LoVo (cell line): ENCODE measurements around the gene LAMA2.

ENCODE experiments used
- DNase-seq: peaks from one replicate; pipeline ENCODE4 v3.0.0-alpha.2; 2016; ENCODE audit warnings: low spot score

The LAMA2 gene

DNA sequence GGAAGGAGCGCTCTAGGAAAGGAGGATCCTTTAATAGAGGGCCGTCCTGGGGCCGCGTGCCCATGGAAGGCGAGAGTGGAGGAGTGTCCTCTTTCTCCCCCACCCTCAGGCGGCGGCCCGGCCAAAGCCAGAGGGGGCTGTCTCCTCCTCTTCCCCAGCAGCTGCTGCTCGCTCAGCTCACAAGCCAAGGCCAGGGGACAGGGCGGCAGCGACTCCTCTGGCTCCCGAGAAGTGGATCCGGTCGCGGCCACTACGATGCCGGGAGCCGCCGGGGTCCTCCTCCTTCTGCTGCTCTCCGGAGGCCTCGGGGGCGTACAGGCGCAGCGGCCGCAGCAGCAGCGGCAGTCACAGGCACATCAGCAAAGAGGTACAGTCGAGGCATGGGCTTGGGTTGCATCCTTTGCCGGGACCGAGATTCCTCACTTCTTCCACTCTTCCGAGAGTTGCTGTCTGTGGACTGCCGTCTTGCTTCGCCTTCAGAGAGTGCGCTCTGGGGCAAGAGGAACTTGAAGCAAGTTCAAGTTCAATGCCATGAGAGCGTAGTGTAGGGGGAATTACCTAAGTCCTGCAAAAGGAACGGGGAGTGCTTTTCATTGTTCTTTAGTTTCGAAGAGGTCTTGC is at the start of gene LAMA2:
LAMA2 (plus strand) TSS at position 148 of the 621 bp plus-strand sequence; CDS start at position 256, 108 bp downstream.
- peak; percentile 48 for DNase-seq

- DNase-seq, result no peak
Measured at GRCh38 chr6:128836761-128837160, 46.2 kb upstream of the LAMA2 start.

GRCh38 chr6:128841518-128841917 is 41.4 kb upstream of the LAMA2 start:
- peak; percentile 12 for DNase-seq

- DNase-seq, result no peak
Measured at GRCh38 chr6:128844598-128844997, 38.3 kb upstream of the LAMA2 start.

- no peak for DNase-seq
Measured at GRCh38 chr6:128847431-128848210, 35.3 kb upstream of the LAMA2 start.

DNA sequence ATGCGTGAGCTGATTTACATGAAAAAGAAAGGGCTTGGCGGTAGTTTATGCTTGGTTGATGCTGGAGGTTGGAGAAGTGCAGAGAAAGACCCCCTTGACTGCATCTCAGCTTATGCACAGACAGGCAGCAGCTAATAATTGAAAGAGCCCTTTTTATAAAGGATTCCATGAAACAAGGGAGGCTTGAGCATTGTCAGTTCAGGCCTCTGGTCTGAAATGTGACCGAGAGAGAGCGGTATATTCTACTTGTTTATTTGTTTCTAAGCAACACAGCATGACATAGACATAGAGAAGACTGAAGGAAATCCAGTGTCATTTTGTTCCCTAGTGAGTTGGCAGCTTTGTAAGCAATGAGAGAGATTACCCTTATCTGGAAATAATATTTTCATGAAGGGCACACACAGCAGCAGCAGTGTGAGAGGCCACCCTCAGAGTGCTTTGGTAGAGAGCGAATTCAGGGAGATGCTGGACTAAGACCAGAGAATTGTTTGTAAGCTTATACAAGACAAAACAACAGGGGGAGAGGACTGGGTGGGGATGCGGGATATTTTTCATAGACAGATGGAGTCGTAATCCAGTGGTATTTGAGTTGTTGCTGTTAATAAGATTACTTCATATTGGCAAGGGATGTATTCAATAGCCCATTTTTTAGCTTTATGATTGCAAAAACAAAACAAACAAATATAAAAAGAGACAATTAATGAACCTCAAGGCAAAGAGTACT is 34.6 kb upstream of the LAMA2 start:
- DNase-seq, result no peak

GRCh38 chr6:128855581-128856085 is 27.3 kb upstream of the LAMA2 start:
- DNase-seq, result no peak

GRCh38 chr6:128857806-128858205 is 25.1 kb upstream of the LAMA2 start:
- DNase-seq, result no peak

GRCh38 chr6:128860782-128861181 is 22.2 kb upstream of the LAMA2 start:
- no peak for DNase-seq

DNA sequence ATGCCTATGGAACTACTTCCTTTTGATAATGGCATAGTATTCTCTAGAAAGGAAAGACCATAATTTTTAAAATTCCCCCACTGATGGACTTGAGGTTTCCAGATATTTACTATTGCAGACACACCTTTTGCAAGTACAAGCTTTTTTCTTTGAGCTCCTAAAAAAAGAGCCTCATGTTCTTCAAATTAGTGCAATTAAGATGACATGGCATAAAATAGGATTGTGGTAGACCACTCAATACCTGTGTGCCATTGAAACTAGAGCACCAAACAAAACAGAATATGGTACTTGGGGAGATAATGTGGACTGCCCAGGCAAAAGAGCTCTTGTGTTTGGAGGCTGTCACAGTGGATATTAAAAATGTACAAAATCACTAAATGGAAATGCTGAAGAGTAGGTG is 19.0 kb upstream of the LAMA2 start:
- DNase-seq, result no peak

DNA sequence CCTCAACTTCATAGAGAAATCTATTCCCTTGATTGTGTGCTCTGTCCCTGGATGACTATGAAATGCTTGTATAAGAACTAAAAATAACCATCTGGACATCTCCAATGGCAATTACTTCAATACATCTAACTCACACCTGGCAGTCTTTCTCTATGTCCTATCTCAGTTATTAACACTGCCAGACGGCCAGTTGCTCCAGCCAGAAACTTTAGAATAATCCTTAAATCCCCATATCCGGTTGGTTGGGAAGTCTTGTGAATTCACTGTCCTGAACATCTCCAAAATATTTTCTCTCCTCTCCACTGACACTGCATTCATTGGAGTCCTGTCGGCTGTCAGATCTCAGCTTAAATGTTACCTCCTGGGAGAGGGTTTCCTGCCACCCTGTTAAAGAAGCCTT is 12.2 kb upstream of the LAMA2 start:
- no peak for DNase-seq

GRCh38 chr6:128874863-128875262 is 8.1 kb upstream of the LAMA2 start:
- no peak for DNase-seq

GRCh38 chr6:128882560-128882959 is 378 bp upstream of the LAMA2 start:
- DNase-seq, result peak; percentile 7

DNA sequence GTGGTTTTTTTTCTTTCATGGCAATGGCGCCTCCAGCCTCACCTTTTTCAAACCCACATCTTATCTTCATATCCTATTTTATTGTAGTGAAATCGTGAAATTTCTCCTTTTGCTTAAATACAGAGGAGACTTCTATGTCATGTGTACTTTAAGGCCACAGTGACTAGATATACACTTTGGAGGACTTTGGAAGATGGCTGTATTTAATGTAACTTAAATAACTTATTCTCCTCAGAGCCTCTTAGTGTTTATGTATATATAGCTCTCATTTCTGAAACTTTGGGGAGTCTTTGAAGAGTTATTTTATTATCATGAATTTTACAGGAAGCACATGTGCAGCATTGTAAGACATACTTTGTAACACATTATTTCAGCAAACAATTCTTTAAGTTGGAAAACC is 968 bp downstream of the LAMA2 start:
- no peak for DNase-seq

- no peak for DNase-seq
Measured at GRCh38 chr6:128885381-128885780, 2.4 kb downstream of the LAMA2 start.

DNA sequence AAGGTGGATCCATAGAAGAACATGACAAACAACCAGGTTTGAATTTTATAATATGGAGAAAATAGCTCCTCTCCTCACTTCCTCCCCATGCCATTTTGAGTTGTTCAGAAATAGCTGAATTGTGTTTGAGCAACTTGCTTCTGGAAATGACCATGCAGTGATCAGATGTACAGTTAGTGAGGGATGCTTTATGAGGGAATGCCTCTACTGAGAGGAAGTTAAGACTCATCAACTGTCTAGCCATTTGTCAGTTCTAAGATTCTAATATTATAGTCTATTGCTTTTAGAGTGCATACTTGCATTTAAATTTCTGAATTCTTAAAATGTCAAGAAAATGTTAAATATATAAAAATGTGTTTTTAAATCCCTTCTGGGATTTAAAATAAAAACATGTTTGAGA is 3.8 kb downstream of the LAMA2 start:
- DNase-seq, result no peak

- no peak for DNase-seq
Measured at GRCh38 chr6:128888444-128889175, 5.7 kb downstream of the LAMA2 start.

- DNase-seq, result no peak
Measured at GRCh38 chr6:128889870-128890269, 6.9 kb downstream of the LAMA2 start.

DNA sequence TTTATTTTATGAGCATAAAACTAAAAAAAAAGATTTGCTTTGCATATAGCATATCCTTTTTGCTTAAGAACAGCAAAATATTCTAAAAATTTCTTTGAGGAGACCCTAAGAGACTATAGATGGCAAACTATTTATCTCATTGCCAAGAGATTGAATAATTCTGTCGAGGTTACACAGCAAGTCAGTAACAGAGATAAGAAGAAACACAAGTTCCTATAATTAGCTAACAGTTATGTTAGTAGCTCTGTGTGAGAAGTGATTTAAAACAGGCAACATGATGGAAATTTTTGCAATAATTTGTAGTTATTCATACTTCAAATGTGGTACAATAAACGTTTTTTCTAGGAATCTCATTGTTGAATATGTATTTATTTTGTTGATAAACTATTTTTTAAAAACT is 9.1 kb downstream of the LAMA2 start:
- no peak for DNase-seq

GRCh38 chr6:128899341-128900050 is 16.6 kb downstream of the LAMA2 start:
- no peak for DNase-seq

DNA sequence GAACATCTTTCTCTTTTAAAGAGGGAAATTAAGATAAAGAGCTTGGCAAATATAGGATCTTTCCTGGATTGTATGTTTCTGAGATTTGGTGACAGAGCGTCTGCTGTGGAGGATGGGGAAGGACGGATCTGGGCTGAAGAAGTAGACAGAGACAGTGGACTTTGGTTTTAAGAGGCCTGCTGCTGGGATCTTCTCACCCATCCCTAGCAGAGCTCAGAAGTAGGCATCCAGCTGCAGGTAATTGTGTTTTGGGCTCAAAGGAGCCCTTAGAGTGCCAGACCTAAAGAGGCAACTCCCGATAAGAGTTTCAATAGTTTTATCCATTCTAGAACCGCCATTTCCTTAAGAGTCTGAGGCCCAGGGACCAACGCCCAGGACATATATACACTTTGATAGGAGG is 20.8 kb downstream of the LAMA2 start:
- no peak for DNase-seq

- no peak for DNase-seq
Measured at GRCh38 chr6:128914051-128914450, 31.1 kb downstream of the LAMA2 start.
